GM12891 (cell line): Measurements from ENCODE around the gene PTPN2.

Source experiments
- POLR2A ChIP-seq: IDR thresholded peaks from 2 replicates; pipeline ENCODE4 v1.6.1; 2011; ENCODE audit warnings: low read depth, low read length, control low read depth
- POLR2AphosphoS5 ChIP-seq: IDR thresholded peaks from 2 replicates; pipeline ENCODE4 v1.6.1; 2011; ENCODE audit warnings: low read depth, low read length, control low read depth
- SPI1 ChIP-seq: IDR thresholded peaks from 2 replicates; pipeline ENCODE4 v1.6.1; 2011; ENCODE audit warnings: low read depth, low read length, control low read depth
- TAF1 ChIP-seq: IDR thresholded peaks from 2 replicates; pipeline ENCODE4 v1.6.1; 2011; ENCODE audit warnings: low read depth, low read length, control low read depth

DNA sequence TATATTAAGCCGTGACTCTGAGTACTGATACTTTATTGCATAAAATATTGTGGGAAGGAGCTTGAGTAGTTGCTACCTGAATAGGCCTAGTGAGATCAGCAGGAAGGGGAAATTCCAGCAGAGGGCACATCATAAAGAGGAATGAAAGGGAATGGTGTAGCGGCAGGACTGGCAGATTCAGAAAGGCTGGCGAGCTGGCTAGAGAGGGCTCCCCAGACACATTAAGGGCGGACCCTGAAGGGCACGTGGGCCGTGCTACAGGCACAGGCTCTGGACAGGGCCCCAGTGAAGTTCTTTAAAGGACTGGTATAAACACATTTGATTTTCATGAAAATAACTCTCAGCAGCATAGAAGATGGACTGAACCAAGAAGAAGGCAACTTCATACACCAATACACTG, 43.0 kb downstream of the PTPN2 start:
- TF ChIP-seq TAF1 (no peak), POLR2A (no peak), POLR2AphosphoS5 (no peak), SPI1 (no peak)
